Measurements from ENCODE around the gene C16orf82. TPM values are rescaled to one million over a fixed set of nuclear protein-coding genes. Genes with fewer than 3 reads are reported as not detected.
"Not testable (repeated sequence)": the region's sequence is repeated elsewhere in the genome, so short reads cannot be mapped to it uniquely, and the experiment has no call there.

Gene C16orf82
- total RNA-seq, 2 donors from 2014 or later = not detected

GRCh38 chr16:27084307-27085028, 17.7 kb downstream of the C16orf82 start:
- DNase-seq (no peak), ATAC-seq (no peak)
- intact Hi-C loops (cut with DNase I, micrococcal nuclease) = no loop called here

- intact Hi-C loops (cut with DNase I, micrococcal nuclease) = no loop called here
- DNase-seq = no peak
- ATAC-seq = no peak
These were observed 18.5 kb downstream of the C16orf82 start for GRCh38 chr16:27085182-27085581.

GRCh38 chr16:27086031-27086430, 19.3 kb downstream of the C16orf82 start:
- intact Hi-C loops (cut with DNase I, micrococcal nuclease); DNase-seq; ATAC-seq: not testable (repeated sequence)

GRCh38 chr16:27088216-27088615, 21.5 kb downstream of the C16orf82 start:
- DNase-seq (no peak), ATAC-seq (no peak)

GRCh38 chr16:27096375-27096774, 29.6 kb downstream of the C16orf82 start:
- ATAC-seq = no peak
- DNase-seq = no peak
- intact Hi-C loops (cut with DNase I, micrococcal nuclease) = no loop called here

More at GRCh38 chr16:27088216-27088615, 21.5 kb downstream of the C16orf82 start:
- intact Hi-C loops (cut with DNase I, micrococcal nuclease) = no loop called here

- intact Hi-C loops (cut with DNase I, micrococcal nuclease) = no loop called here
- peak in 1 of 2 donors; percentile 17 for DNase-seq
- ATAC-seq = no peak
These were observed 31.1 kb downstream of the C16orf82 start for GRCh38 chr16:27097800-27098230.

GRCh38 chr16:27098366-27099049, 31.8 kb downstream of the C16orf82 start:
- DNase-seq = no peak
- intact Hi-C loops (cut with DNase I, micrococcal nuclease) = no loop called here
- ATAC-seq = no peak

GRCh38 chr16:27102701-27103575, 36.2 kb downstream of the C16orf82 start:
- intact Hi-C loops (cut with DNase I, micrococcal nuclease) = loop anchor here in 1 of 2 donors (10.0 kb wide), 1 partner anchor 1268 kb away; no protein-coding TSS in a partner anchor
- DNase-seq (no peak), ATAC-seq (no peak)

- intact Hi-C loops (cut with DNase I, micrococcal nuclease) = loop anchor here in 1 of 2 donors (10.0 kb wide), 1 partner anchor 1269 kb away; no protein-coding TSS in a partner anchor
These were observed 37.2 kb downstream of the C16orf82 start for GRCh38 chr16:27103954-27104353.

GRCh38 chr16:27106305-27106704, 39.6 kb downstream of the C16orf82 start:
- ATAC-seq (no peak), DNase-seq (no peak)
- intact Hi-C loops (cut with DNase I, micrococcal nuclease) = loop anchor here in 1 of 2 donors (10.0 kb wide), 1 partner anchor 1272 kb away; no protein-coding TSS in a partner anchor

More at GRCh38 chr16:27103954-27104353, 37.2 kb downstream of the C16orf82 start:
- DNase-seq = no peak
- ATAC-seq = no peak

GRCh38 chr16:27107185-27107592, 40.5 kb downstream of the C16orf82 start:
- ATAC-seq = peak; percentile 27
- intact Hi-C loops (cut with DNase I, micrococcal nuclease) = loop anchor here in 1 of 2 donors (10.0 kb wide), 1 partner anchor 1272 kb away; no protein-coding TSS in a partner anchor

GRCh38 chr16:27108051-27108770, 41.5 kb downstream of the C16orf82 start:
- DNase-seq (no peak), ATAC-seq (no peak)
- intact Hi-C loops (cut with DNase I, micrococcal nuclease) = loop anchor here in 1 of 2 donors (10.0 kb wide), 1 partner anchor 1273 kb away; no protein-coding TSS in a partner anchor

More at GRCh38 chr16:27107185-27107592, 40.5 kb downstream of the C16orf82 start:
- DNase-seq = peak in 1 of 2 donors; percentile 41

GRCh38 chr16:27108826-27109665, 42.3 kb downstream of the C16orf82 start:
- intact Hi-C loops (cut with DNase I, micrococcal nuclease) = loop anchor here in 1 of 2 donors (10.0 kb wide), 1 partner anchor 1274 kb away; no protein-coding TSS in a partner anchor
- ATAC-seq = no peak
- DNase-seq = no peak

GRCh38 chr16:27109666-27110523, 43.2 kb downstream of the C16orf82 start:
- peak; percentile 95 for ATAC-seq

GRCh38 chr16:27110524-27110896, 43.8 kb downstream of the C16orf82 start:
- ATAC-seq (no peak), DNase-seq (no peak)
- intact Hi-C loops (cut with DNase I, micrococcal nuclease) = no loop called here

More at GRCh38 chr16:27109666-27110523, 43.2 kb downstream of the C16orf82 start:
- intact Hi-C loops (cut with DNase I, micrococcal nuclease) = loop anchor here in 1 of 2 donors (10.0 kb wide), 1 partner anchor 1275 kb away; no protein-coding TSS in a partner anchor
- peak; percentile 83 to 90 for DNase-seq

- no peak for DNase-seq
- intact Hi-C loops (cut with DNase I, micrococcal nuclease) = no loop called here
- no peak for ATAC-seq
These were observed 44.8 kb downstream of the C16orf82 start for GRCh38 chr16:27111486-27111885.
